GM21619 (cell line): ENCODE measurements around the gene OXT.
"Not testable (repeated sequence)": the region's sequence is repeated elsewhere in the genome, so short reads cannot be mapped to it uniquely, and the experiment has no call there.

Experiments used
- ATAC-seq: cut with Tn5 transposase; IDR thresholded peaks from one replicate; pipeline ENCODE4 v1.9.1; 2021; ENCODE audit not compliant: unreplicated experiment

OXT gene

GRCh38 chr20:3047486-3048419, 23.7 kb upstream of the OXT start:
- ATAC-seq = no peak

GRCh38 chr20:3051385-3052019, 19.9 kb upstream of the OXT start:
- no peak for ATAC-seq

GRCh38 chr20:3059489-3059888, 11.9 kb upstream of the OXT start:
- no peak for ATAC-seq

GRCh38 chr20:3064119-3064518, 7.3 kb upstream of the OXT start:
- ATAC-seq = not testable (repeated sequence)

- no peak for ATAC-seq
Measured at GRCh38 chr20:3067139-3068014, 4.0 kb upstream of the OXT start.

GRCh38 chr20:3068075-3068474, 3.3 kb upstream of the OXT start:
- ATAC-seq = no peak

- ATAC-seq = no peak
Measured at GRCh38 chr20:3068986-3069900, 2.2 kb upstream of the OXT start.

- no peak for ATAC-seq
Measured at GRCh38 chr20:3070725-3071124, 695 bp upstream of the OXT start.

GRCh38 chr20:3071266-3071609, 182 bp upstream of the OXT start:
- ATAC-seq = no peak

- ATAC-seq = no peak
Measured at GRCh38 chr20:3072530-3073250, 1.3 kb downstream of the OXT start.

- not testable (repeated sequence) for ATAC-seq
Measured at GRCh38 chr20:3073251-3073643, 1.8 kb downstream of the OXT start.

- no peak for ATAC-seq
Measured at GRCh38 chr20:3074812-3075211, 3.4 kb downstream of the OXT start.

GRCh38 chr20:3075315-3075714, 3.9 kb downstream of the OXT start:
- ATAC-seq = not testable (repeated sequence)

- no peak for ATAC-seq
Measured at GRCh38 chr20:3077618-3078134, 6.3 kb downstream of the OXT start.

- no peak for ATAC-seq
Measured at GRCh38 chr20:3080939-3081388, 9.5 kb downstream of the OXT start.

- ATAC-seq = no peak
Measured at GRCh38 chr20:3081641-3082040, 10.2 kb downstream of the OXT start.

- no peak for ATAC-seq
Measured at GRCh38 chr20:3082306-3082951, 11.0 kb downstream of the OXT start.

GRCh38 chr20:3082955-3083952, 11.8 kb downstream of the OXT start:
- no peak for ATAC-seq
